ENCODE data around the gene CSNK2A3. TPM values are rescaled to one million over a fixed set of nuclear protein-coding genes. Genes with fewer than 3 reads are reported as not detected.

CSNK2A3 gene
- total RNA-seq, 4 donors from 2014 or later: 1.0 to 3.0 (median 2.0) TPM

- Histone ChIP-seq H3K9me3 (no peaks in the 10 kb centered on the region), H3K4me3 (no peak overlapping the region), H3K27ac (no peak overlapping the region), H3K36me3 (no peaks in the 10 kb centered on the region), H3K4me1 (no peaks in the 10 kb centered on the region), H3K27me3 (no peaks in the 10 kb centered on the region)
- intact Hi-C loops (cut with DNase I; ENCODE audit: low total_unique reads): no loop called here
- no peak for DNase-seq
- TF ChIP-seq POLR2A (IDR thresholded peaks at IDR 0.05): no peak
- TF ChIP-seq, protein P1, sequence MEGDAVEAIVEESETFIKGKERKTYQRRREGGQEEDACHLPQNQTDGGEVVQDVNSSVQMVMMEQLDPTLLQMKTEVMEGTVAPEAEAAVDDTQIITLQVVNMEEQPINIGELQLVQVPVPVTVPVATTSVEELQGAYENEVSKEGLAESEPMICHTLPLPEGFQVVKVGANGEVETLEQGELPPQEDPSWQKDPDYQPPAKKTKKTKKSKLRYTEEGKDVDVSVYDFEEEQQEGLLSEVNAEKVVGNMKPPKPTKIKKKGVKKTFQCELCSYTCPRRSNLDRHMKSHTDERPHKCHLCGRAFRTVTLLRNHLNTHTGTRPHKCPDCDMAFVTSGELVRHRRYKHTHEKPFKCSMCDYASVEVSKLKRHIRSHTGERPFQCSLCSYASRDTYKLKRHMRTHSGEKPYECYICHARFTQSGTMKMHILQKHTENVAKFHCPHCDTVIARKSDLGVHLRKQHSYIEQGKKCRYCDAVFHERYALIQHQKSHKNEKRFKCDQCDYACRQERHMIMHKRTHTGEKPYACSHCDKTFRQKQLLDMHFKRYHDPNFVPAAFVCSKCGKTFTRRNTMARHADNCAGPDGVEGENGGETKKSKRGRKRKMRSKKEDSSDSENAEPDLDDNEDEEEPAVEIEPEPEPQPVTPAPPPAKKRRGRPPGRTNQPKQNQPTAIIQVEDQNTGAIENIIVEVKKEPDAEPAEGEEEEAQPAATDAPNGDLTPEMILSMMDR (IDR thresholded peaks at IDR 0.05): no peak
Observed at GRCh38 chr11:11391169-11391568, 38.1 kb upstream of the CSNK2A3 start.

DNA sequence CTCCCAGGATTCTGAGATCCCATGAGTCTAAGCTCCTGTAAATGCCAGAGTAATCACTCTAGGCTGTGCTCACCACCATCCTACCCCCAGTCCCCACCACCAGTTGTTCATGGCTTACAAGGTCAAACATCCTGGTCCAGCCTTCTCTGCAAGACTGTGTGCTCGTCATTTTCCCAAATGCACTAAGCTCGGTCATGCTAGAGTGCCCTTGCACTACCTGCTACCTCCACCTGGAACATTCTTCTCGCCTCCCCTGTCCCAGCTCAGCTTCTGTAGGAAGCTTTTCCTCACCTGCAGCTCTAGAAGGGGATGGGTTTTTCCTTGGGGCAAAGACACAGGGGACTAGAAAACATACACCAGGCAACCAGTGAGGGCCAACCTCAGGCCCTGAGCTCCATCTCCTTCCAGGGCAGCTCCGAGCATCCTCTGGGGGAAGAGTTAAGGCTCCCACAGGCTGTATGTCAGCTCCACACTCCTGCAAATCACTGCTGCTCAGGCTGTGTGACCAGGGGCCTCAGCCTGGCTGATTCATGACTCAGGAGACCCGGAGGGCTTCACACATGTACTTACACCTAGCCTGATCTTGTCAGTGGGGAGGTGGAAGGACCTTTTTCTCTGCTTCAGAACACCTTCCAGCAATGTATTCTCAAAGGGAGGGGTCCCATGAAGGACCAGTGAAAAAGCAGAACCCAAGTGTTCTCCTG, 37.2 kb upstream of the CSNK2A3 start:
- Histone ChIP-seq H3K4me3 (no peak overlapping the region), H3K27ac (no peak overlapping the region), H3K9me3 (no peaks in the 10 kb centered on the region), H3K27me3 (no peaks in the 10 kb centered on the region), H3K36me3 (no peaks in the 10 kb centered on the region), H3K4me1 (no peaks in the 10 kb centered on the region)
- DNase-seq: no peak
- intact Hi-C loops (cut with DNase I; ENCODE audit: low total_unique reads): no loop called here
- TF ChIP-seq, protein P1 (IDR thresholded peaks at IDR 0.05): no peak
- no peak for TF ChIP-seq POLR2A (IDR thresholded peaks at IDR 0.05)

DNA sequence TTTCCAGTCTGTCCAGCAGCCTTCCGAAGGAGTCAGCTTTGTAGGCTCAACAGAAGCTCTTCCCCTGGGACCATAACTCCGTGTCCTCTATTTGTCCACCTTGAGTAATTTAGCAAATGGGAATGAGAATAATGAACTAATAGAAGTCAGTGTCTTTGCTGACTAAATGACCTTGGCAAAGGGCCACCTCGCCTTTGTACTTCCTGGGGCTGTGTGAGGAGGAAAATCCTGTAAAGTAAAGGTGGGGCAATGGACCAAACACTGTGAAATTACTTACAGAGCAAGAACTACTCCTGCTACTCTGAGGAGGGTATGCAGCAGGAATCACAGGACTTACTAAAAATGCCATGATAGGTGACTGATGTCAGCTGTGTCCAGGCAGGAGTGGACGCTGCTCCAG, 36.2 kb upstream of the CSNK2A3 start:
- no peak for DNase-seq
- Histone ChIP-seq H3K9me3 (no peaks in the 10 kb centered on the region), H3K36me3 (no peaks in the 10 kb centered on the region), H3K27ac (no peak overlapping the region), H3K4me1 (no peaks in the 10 kb centered on the region), H3K27me3 (no peaks in the 10 kb centered on the region), H3K4me3 (no peak overlapping the region)
- no peak for TF ChIP-seq POLR2A (IDR thresholded peaks at IDR 0.05)
- TF ChIP-seq, protein P1 (IDR thresholded peaks at IDR 0.05): no peak
- intact Hi-C loops (cut with DNase I; ENCODE audit: low total_unique reads): no loop called here

DNA sequence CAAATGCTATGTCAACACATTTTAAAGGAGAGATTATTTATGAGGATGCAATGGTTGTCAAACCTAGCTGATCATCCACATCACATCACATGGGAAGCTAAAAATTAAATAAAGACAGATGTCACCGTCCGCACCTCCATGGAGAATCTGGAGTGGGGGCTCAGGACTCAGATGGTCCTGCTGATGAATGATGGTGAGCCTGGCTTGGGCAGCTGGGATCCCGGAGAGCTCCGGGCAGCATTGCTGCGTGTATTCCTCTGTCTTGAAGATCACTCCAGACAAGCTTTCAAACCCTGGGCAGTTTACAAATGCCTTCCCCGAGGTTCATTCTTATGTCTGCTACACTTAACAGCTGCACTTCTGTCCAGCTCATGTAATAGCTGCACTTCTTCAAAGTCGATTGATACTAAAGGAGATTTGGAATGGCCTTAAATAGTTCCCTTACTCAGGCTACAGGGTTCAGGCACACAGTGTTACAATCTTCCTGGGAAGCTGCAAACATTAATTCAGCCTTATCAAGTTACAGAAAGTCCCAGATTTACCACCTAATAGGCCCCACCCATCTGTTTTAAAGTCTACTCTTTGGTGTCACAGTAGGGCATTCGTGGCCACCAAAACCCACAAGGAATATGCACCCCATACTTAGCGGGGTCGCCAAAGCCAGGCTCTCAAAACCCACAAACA, 34.7 kb upstream of the CSNK2A3 start:
- no peak overlapping the region for H3K4me3 ChIP-seq
- TF ChIP-seq, protein P1 (IDR thresholded peaks at IDR 0.05): no peak
- no peak for TF ChIP-seq POLR2A (IDR thresholded peaks at IDR 0.05)
- no peak for DNase-seq
- no peaks in the 10 kb centered on the region for H3K9me3 ChIP-seq
- H3K27ac ChIP-seq: no peak overlapping the region
- no peaks in the 10 kb centered on the region for H3K4me1 ChIP-seq
- H3K36me3 ChIP-seq: no peaks in the 10 kb centered on the region
- H3K27me3 ChIP-seq: no peaks in the 10 kb centered on the region
- intact Hi-C loops (cut with DNase I; ENCODE audit: low total_unique reads): no loop called here

DNA sequence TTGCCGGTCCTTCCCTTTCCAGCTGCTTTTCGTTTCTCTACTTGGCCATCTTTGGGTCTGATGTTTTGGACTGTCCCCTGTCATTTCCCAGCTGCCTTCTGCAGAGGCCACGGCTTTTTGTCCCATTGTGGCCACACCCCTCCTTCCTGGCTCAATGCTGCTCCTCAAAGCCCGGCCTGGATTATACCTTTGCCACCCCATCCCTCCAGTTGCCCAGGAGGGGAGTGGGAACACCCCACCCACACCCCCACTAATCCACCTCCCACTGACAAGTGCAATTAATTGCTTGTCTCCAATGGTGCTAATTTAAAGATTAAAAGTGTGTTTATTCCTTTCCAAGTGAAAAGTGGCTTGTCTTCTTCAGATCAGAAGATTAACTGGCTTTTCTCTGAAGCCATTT, 34.2 kb upstream of the CSNK2A3 start:
- Histone ChIP-seq H3K27ac (no peak overlapping the region), H3K4me1 (no peaks in the 10 kb centered on the region), H3K9me3 (no peaks in the 10 kb centered on the region), H3K4me3 (no peak overlapping the region), H3K27me3 (no peaks in the 10 kb centered on the region), H3K36me3 (no peaks in the 10 kb centered on the region)
- no peak for DNase-seq
- no peak for TF ChIP-seq POLR2A (IDR thresholded peaks at IDR 0.05)
- TF ChIP-seq, protein P1 (IDR thresholded peaks at IDR 0.05): no peak
- intact Hi-C loops (cut with DNase I; ENCODE audit: low total_unique reads): no loop called here

All from uterus (tissue), 4 donors.